Inflammatory macrophage treated with lipopolysaccharide for 1 hour (primary cell): ENCODE results near the gene ZDHHC12.

Experiments
- DNase-seq, 2 donors: peaks; one replicate each; pipeline ENCODE4 v3.0.0-alpha.2; 2020 to 2022

The ZDHHC12 gene

GRCh38 chr9:128685636-128686489, 38.1 kb downstream of the ZDHHC12 start:
- DNase-seq, result peak; percentile 61 to 64

GRCh38 chr9:128684325-128685199, 39.4 kb downstream of the ZDHHC12 start:
- DNase-seq, result peak; percentile 65 to 72

- no peak for DNase-seq
These were observed 39.9 kb downstream of the ZDHHC12 start for GRCh38 chr9:128684065-128684324.

GRCh38 chr9:128683340-128684064, 40.4 kb downstream of the ZDHHC12 start:
- peak; percentile 42 to 53 for DNase-seq

GRCh38 chr9:128677794-128678193, 46.1 kb downstream of the ZDHHC12 start:
- DNase-seq, result no peak

GRCh38 chr9:128675382-128675781, 48.5 kb downstream of the ZDHHC12 start:
- no peak for DNase-seq
